B cell (primary cell): ENCODE measurements around the gene EPB41L3.

Experiments used
- CTCF ChIP-seq: fragments of 200-600 bp; IDR thresholded peaks from one replicate; pipeline ENCODE4 v1.8.0; 2022; ENCODE audit warnings: antibody characterized with exemption, mild to moderate bottlenecking
- EZH2 ChIP-seq: IDR thresholded peaks from 2 replicates; pipeline ENCODE4 v1.6.1; 2012; ENCODE audit warnings: borderline replicate concordance, low read depth, mild to moderate bottlenecking, moderate library complexity, low read length; ENCODE audit not compliant: insufficient read depth, poor library complexity, severe bottlenecking

DNA sequence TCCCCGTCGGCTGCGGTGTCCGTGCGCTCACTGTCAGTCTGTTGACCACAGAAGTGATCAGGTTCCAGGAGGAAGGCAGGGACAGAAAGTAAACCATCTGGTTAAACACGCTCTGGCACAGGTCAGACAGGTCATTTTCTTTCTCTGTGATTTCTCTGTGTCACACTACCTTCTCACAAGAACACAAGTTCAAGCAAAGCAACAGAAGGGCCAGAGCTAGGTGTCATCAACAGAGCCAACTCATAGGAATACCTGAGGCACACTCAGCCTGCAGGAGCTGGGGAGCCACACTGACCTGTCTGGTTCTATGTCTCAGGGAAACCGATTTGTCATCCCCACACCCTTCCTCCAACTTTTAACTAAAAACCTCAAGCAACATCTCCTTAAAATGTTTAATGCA is 133.2 kb downstream of the EPB41L3 start:
- TF ChIP-seq CTCF (no peak), EZH2 (no peak)
